ENCODE measurements around the gene STRIP2.

DNA sequence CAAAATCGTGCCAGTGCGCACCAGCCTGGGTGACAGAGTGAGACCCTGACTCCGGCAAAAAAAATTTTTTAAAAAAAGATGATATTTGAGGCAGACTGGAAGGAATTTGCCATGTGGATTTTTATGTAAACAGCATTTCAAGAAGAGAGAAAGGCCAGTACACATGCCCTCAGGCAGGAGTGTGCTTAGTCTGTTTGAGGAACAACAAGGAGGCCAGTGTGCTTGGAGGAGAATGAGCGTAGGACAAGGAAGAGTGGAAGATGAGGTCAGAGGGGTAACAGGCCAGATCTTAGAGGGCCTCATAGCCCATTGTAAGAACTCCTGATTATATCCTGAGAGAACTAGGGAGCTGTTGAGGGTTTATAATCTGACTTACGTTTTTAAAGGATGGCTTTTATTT lies 17.2 kb upstream of the STRIP2 start:
- TF ChIP-seq, protein P1, sequence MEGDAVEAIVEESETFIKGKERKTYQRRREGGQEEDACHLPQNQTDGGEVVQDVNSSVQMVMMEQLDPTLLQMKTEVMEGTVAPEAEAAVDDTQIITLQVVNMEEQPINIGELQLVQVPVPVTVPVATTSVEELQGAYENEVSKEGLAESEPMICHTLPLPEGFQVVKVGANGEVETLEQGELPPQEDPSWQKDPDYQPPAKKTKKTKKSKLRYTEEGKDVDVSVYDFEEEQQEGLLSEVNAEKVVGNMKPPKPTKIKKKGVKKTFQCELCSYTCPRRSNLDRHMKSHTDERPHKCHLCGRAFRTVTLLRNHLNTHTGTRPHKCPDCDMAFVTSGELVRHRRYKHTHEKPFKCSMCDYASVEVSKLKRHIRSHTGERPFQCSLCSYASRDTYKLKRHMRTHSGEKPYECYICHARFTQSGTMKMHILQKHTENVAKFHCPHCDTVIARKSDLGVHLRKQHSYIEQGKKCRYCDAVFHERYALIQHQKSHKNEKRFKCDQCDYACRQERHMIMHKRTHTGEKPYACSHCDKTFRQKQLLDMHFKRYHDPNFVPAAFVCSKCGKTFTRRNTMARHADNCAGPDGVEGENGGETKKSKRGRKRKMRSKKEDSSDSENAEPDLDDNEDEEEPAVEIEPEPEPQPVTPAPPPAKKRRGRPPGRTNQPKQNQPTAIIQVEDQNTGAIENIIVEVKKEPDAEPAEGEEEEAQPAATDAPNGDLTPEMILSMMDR (tag by site-specific recombination; IDR thresholded peaks at IDR 0.05) = no peak
- TF ChIP-seq ZNF121 (tag by site-specific recombination; IDR thresholded peaks at IDR 0.05) (no peak), ZNF274 (IDR thresholded peaks at IDR 0.05; ENCODE audit: low read length) (no peak), ZNF274 (tag by site-specific recombination; IDR thresholded peaks at IDR 0.05; ENCODE audit: borderline replicate concordance) (no peak), SETDB1 (IDR thresholded peaks at IDR 0.05; ENCODE audit: insufficient read length, low read length) (no peak), YY1 (tag by site-specific recombination; IDR thresholded peaks at IDR 0.05) (no peak), RBAK (tag by site-specific recombination; IDR thresholded peaks at IDR 0.05) (no peak), ZNF549 (tag by site-specific recombination; IDR thresholded peaks at IDR 0.05) (no peak), ZNF473 (tag by site-specific recombination; IDR thresholded peaks at IDR 0.05) (no peak)
- TF ChIP-seq, protein P2, sequence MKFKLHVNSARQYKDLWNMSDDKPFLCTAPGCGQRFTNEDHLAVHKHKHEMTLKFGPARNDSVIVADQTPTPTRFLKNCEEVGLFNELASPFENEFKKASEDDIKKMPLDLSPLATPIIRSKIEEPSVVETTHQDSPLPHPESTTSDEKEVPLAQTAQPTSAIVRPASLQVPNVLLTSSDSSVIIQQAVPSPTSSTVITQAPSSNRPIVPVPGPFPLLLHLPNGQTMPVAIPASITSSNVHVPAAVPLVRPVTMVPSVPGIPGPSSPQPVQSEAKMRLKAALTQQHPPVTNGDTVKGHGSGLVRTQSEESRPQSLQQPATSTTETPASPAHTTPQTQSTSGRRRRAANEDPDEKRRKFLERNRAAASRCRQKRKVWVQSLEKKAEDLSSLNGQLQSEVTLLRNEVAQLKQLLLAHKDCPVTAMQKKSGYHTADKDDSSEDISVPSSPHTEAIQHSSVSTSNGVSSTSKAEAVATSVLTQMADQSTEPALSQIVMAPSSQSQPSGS (tag by site-specific recombination; IDR thresholded peaks at IDR 0.05; ENCODE audit: low read depth) = no peak
- TF ChIP-seq, protein P3, sequence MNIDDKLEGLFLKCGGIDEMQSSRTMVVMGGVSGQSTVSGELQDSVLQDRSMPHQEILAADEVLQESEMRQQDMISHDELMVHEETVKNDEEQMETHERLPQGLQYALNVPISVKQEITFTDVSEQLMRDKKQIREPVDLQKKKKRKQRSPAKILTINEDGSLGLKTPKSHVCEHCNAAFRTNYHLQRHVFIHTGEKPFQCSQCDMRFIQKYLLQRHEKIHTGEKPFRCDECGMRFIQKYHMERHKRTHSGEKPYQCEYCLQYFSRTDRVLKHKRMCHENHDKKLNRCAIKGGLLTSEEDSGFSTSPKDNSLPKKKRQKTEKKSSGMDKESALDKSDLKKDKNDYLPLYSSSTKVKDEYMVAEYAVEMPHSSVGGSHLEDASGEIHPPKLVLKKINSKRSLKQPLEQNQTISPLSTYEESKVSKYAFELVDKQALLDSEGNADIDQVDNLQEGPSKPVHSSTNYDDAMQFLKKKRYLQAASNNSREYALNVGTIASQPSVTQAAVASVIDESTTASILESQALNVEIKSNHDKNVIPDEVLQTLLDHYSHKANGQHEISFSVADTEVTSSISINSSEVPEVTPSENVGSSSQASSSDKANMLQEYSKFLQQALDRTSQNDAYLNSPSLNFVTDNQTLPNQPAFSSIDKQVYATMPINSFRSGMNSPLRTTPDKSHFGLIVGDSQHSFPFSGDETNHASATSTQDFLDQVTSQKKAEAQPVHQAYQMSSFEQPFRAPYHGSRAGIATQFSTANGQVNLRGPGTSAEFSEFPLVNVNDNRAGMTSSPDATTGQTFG (tag by site-specific recombination; IDR thresholded peaks at IDR 0.05; ENCODE audit: borderline replicate concordance) = no peak
- TF ChIP-seq, protein P4, sequence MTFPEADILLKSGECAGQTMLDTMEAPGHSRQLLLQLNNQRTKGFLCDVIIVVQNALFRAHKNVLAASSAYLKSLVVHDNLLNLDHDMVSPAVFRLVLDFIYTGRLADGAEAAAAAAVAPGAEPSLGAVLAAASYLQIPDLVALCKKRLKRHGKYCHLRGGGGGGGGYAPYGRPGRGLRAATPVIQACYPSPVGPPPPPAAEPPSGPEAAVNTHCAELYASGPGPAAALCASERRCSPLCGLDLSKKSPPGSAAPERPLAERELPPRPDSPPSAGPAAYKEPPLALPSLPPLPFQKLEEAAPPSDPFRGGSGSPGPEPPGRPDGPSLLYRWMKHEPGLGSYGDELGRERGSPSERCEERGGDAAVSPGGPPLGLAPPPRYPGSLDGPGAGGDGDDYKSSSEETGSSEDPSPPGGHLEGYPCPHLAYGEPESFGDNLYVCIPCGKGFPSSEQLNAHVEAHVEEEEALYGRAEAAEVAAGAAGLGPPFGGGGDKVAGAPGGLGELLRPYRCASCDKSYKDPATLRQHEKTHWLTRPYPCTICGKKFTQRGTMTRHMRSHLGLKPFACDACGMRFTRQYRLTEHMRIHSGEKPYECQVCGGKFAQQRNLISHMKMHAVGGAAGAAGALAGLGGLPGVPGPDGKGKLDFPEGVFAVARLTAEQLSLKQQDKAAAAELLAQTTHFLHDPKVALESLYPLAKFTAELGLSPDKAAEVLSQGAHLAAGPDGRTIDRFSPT (tag by site-specific recombination; IDR thresholded peaks at IDR 0.05) = no peak
- TF ChIP-seq, protein P5, sequence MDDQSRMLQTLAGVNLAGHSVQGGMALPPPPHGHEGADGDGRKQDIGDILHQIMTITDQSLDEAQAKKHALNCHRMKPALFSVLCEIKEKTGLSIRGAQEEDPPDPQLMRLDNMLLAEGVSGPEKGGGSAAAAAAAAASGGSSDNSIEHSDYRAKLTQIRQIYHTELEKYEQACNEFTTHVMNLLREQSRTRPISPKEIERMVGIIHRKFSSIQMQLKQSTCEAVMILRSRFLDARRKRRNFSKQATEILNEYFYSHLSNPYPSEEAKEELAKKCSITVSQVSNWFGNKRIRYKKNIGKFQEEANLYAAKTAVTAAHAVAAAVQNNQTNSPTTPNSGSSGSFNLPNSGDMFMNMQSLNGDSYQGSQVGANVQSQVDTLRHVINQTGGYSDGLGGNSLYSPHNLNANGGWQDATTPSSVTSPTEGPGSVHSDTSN (CRISPR knock-in tag; IDR thresholded peaks at IDR 0.05) = no peak
- TF ChIP-seq, protein P6, sequence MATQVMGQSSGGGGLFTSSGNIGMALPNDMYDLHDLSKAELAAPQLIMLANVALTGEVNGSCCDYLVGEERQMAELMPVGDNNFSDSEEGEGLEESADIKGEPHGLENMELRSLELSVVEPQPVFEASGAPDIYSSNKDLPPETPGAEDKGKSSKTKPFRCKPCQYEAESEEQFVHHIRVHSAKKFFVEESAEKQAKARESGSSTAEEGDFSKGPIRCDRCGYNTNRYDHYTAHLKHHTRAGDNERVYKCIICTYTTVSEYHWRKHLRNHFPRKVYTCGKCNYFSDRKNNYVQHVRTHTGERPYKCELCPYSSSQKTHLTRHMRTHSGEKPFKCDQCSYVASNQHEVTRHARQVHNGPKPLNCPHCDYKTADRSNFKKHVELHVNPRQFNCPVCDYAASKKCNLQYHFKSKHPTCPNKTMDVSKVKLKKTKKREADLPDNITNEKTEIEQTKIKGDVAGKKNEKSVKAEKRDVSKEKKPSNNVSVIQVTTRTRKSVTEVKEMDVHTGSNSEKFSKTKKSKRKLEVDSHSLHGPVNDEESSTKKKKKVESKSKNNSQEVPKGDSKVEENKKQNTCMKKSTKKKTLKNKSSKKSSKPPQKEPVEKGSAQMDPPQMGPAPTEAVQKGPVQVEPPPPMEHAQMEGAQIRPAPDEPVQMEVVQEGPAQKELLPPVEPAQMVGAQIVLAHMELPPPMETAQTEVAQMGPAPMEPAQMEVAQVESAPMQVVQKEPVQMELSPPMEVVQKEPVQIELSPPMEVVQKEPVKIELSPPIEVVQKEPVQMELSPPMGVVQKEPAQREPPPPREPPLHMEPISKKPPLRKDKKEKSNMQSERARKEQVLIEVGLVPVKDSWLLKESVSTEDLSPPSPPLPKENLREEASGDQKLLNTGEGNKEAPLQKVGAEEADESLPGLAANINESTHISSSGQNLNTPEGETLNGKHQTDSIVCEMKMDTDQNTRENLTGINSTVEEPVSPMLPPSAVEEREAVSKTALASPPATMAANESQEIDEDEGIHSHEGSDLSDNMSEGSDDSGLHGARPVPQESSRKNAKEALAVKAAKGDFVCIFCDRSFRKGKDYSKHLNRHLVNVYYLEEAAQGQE (tag by site-specific recombination; IDR thresholded peaks at IDR 0.05) = no peak

Measured in HEK293 (cell line).